Trophoblast cell (in vitro differentiated cells and primary cell): Measurements from ENCODE around the gene PKLR.

Experiments used
- DNase-seq, 2 donors: peaks; one replicate each; pipeline ENCODE4 v3.0.0-alpha.2; 2016
- H2AFZ ChIP-seq: 2 replicates; pipeline ENCODE4 v1.6.1; 2013; ENCODE audit warnings: low read length, moderate library complexity, mild to moderate bottlenecking; ENCODE audit not compliant: insufficient read depth, poor library complexity
- H2AK5ac ChIP-seq: 2 replicates; pipeline ENCODE4 v1.6.1; 2013; ENCODE audit warnings: mild to moderate bottlenecking, low read length
- H2BK120ac ChIP-seq: 2 replicates; pipeline ENCODE4 v1.6.1; 2013; ENCODE audit warnings: low read length, mild to moderate bottlenecking, moderate library complexity; ENCODE audit not compliant: insufficient read depth, poor library complexity
- H2BK12ac ChIP-seq: 2 replicates; pipeline ENCODE4 v1.6.1; 2013; ENCODE audit warnings: mild to moderate bottlenecking, low read length, moderate library complexity
- H2BK5ac ChIP-seq: 2 replicates; pipeline ENCODE4 v1.6.1; 2013; ENCODE audit warnings: low read length, low read depth, moderate library complexity, mild to moderate bottlenecking; ENCODE audit not compliant: poor library complexity
- H3K14ac ChIP-seq: 2 replicates; pipeline ENCODE4 v1.6.1; 2013; ENCODE audit warnings: mild to moderate bottlenecking, low read length
- H3K18ac ChIP-seq: 2 replicates; pipeline ENCODE4 v1.6.1; 2013; ENCODE audit warnings: mild to moderate bottlenecking, low read length
- H3K23ac ChIP-seq: 2 replicates; pipeline ENCODE4 v1.6.1; 2013; ENCODE audit warnings: low read length
- H3K27ac ChIP-seq: 2 replicates; pipeline ENCODE4 v1.5.1; 2013; ENCODE audit warnings: low read depth, mild to moderate bottlenecking, inconsistent platforms, low read length, moderate library complexity
- H3K27me3 ChIP-seq: 2 replicates; pipeline ENCODE4 v1.6.1; 2013; ENCODE audit warnings: inconsistent platforms, mild to moderate bottlenecking, low read length, moderate library complexity; ENCODE audit not compliant: insufficient read depth
- H3K36me3 ChIP-seq, 2 experiments: 1 replicate in 1 of 2; 2 replicates in 1 of 2; pipeline ENCODE4 v1.6.1; 2013; ENCODE audit warnings: low read length in 2 of 2, mild to moderate bottlenecking in 2 of 2, moderate library complexity in 1 of 2; ENCODE audit not compliant: insufficient read depth in 2 of 2, control insufficient read depth in 1 of 2
- H3K4ac ChIP-seq: 2 replicates; pipeline ENCODE4 v1.6.1; 2013; ENCODE audit warnings: low read depth, mild to moderate bottlenecking, low read length, moderate library complexity
- H3K4me1 ChIP-seq, 2 experiments: 1 replicate in 1 of 2; 2 replicates in 1 of 2; pipeline ENCODE4 v1.6.1; 2013; ENCODE audit warnings: low read length in 2 of 2, mild to moderate bottlenecking in 2 of 2, moderate library complexity in 1 of 2; ENCODE audit not compliant: insufficient read depth in 2 of 2, control insufficient read depth in 1 of 2
- H3K4me2 ChIP-seq: 2 replicates; pipeline ENCODE4 v1.6.1; 2013; ENCODE audit warnings: inconsistent platforms, mild to moderate bottlenecking, low read length, moderate library complexity
- H3K4me3 ChIP-seq: 2 replicates; pipeline ENCODE4 v1.5.1; 2013; ENCODE audit warnings: mild to moderate bottlenecking, low read depth, low read length, inconsistent platforms
- H3K79me1 ChIP-seq: one replicate; pipeline ENCODE4 v1.6.1; 2013; ENCODE audit warnings: low read length
- H3K79me2 ChIP-seq: 2 replicates; pipeline ENCODE4 v1.6.1; 2013; ENCODE audit warnings: low read length, mild to moderate bottlenecking; ENCODE audit not compliant: control insufficient read depth, insufficient read depth, poor library complexity
- H3K9ac ChIP-seq: 2 replicates; pipeline ENCODE4 v1.6.1; 2013; ENCODE audit warnings: mild to moderate bottlenecking, low read length
- H3K9me3 ChIP-seq: 2 replicates; pipeline ENCODE4 v1.6.1; 2013; ENCODE audit warnings: low read depth, mild to moderate bottlenecking, control low read depth, inconsistent platforms, low read length; ENCODE audit not compliant: insufficient read depth
- H4K12ac ChIP-seq: 2 replicates; pipeline ENCODE4 v1.6.1; 2013; ENCODE audit warnings: low read depth, mild to moderate bottlenecking, low read length, moderate library complexity
- H4K8ac ChIP-seq: 2 replicates; pipeline ENCODE4 v1.6.1; 2013; ENCODE audit warnings: low read depth, mild to moderate bottlenecking, low read length, moderate library complexity
- H4K91ac ChIP-seq: one replicate; pipeline ENCODE4 v1.6.1; 2013; ENCODE audit warnings: low read depth, mild to moderate bottlenecking, low read length, moderate library complexity
- WGBS: extraction: QIAGEN DNeasy Blood & Tissue Kit; methylation state at CpG from one replicate; pipeline ENCODE4 v1.1.7; 2013; ENCODE audit warnings: missing lambda C conversion rate; ENCODE audit not compliant: insufficient read length, insufficient coverage; ENCODE audit errors: extremely low coverage; 5-methylcytosine and 5-hydroxymethylcytosine counted together

Gene PKLR

GRCh38 chr1:155277902-155278688 lies 23.1 kb downstream of the PKLR start:
- peak overlapping the region; percentile 74 for H3K4me3 ChIP-seq
- H3K27me3 ChIP-seq = no peaks in the 10 kb centered on the region
- H2AFZ ChIP-seq = peak overlapping the region; percentile 38
- H4K12ac ChIP-seq = no peak overlapping the region
- peak overlapping the region; percentile 72 for H3K4me2 ChIP-seq
- H3K79me2 ChIP-seq = peaks cover 3% of the 10 kb centered on the region
- H3K23ac ChIP-seq = no peak overlapping the region
- peaks cover 13 to 15% of the 10 kb centered on the region in 2 experiments for H3K4me1 ChIP-seq
- no peak overlapping the region for H3K9ac ChIP-seq
- H3K14ac ChIP-seq = no peak overlapping the region
- H2BK5ac ChIP-seq = no peak overlapping the region
- H2AK5ac ChIP-seq = no peak overlapping the region
- no peak overlapping the region for H3K4ac ChIP-seq
- DNase-seq = peak; percentile 29 to 49
- no CpG with 5 or more reads among the region's 29 CpGs for WGBS
- no peak overlapping the region for H3K18ac ChIP-seq
- H4K91ac ChIP-seq = no peak overlapping the region
- H3K9me3 ChIP-seq = peaks cover 1% of the 10 kb centered on the region
- H3K27ac ChIP-seq = no peak overlapping the region
- peaks cover 2% of the 10 kb centered on the region in 2 experiments for H3K36me3 ChIP-seq
- peaks cover 8% of the 10 kb centered on the region for H3K79me1 ChIP-seq
- no peak overlapping the region for H2BK120ac ChIP-seq
- H2BK12ac ChIP-seq = no peak overlapping the region
- peak overlapping the region; percentile 51 for H4K8ac ChIP-seq

GRCh38 chr1:155277070-155277901 lies 24.0 kb downstream of the PKLR start, which contains the start of gene HCN3:
Gene HCN3 (plus strand): TSS chr1:155277463. CDS start chr1:155277591, 128 bp downstream.
- Histone ChIP-seq H2AK5ac (no peak within 1 kb of the TSS), H4K12ac (peak within 1 kb of the TSS; percentile 8), H4K91ac (no peak within 1 kb of the TSS), H3K79me2 (peaks cover 10% of the 10 kb centered on the region), H3K4ac (peak within 1 kb of the TSS; percentile 1), H3K4me3 (peak within 1 kb of the TSS; percentile 74), H2BK5ac (no peak within 1 kb of the TSS), H3K14ac (no peak within 1 kb of the TSS), H3K27ac (no peak within 1 kb of the TSS), H3K18ac (no peak within 1 kb of the TSS), H2AFZ (peak within 1 kb of the TSS; percentile 38), H3K36me3 (peaks cover 0 to under 1% of the 10 kb centered on the region in 2 experiments), H3K9me3 (peaks cover 1% of the 10 kb centered on the region), H3K79me1 (peaks cover 13% of the 10 kb centered on the region), H3K4me1 (peaks cover 13 to 18% of the 10 kb centered on the region in 2 experiments), H3K27me3 (no peaks in the 10 kb centered on the region), H3K23ac (no peak within 1 kb of the TSS), H2BK120ac (no peak within 1 kb of the TSS), H3K9ac (no peak within 1 kb of the TSS), H2BK12ac (no peak within 1 kb of the TSS), H3K4me2 (peak within 1 kb of the TSS; percentile 72), H4K8ac (peak within 1 kb of the TSS; percentile 51)
- peak; percentile 98 to 99 for DNase-seq
- WGBS = no CpG with 5 or more reads among the region's 68 CpGs

GRCh38 chr1:155273343-155274245 lies 27.6 kb downstream of the PKLR start, which contains the start of gene CLK2:
Gene CLK2 (minus strand): TSS chr1:155273504. CDS start chr1:155270977, 2,527 bp downstream.
- DNase-seq = peak; percentile 95 to 96
- Histone ChIP-seq H3K79me1 (peaks cover 13% of the 10 kb centered on the region), H3K36me3 (peaks cover 15 to 22% of the 10 kb centered on the region in 2 experiments), H3K9ac (peak within 1 kb of the TSS; percentile 93), H3K27ac (peak within 1 kb of the TSS; percentile 89), H4K12ac (peak within 1 kb of the TSS; percentile 83), H3K4me2 (peak within 1 kb of the TSS; percentile 90), H2BK120ac (peak within 1 kb of the TSS; percentile 67), H2BK5ac (peak within 1 kb of the TSS; percentile 70), H3K9me3 (no peaks in the 10 kb centered on the region), H3K4ac (peak within 1 kb of the TSS; percentile 89), H3K79me2 (peaks cover 10% of the 10 kb centered on the region), H4K8ac (peak within 1 kb of the TSS; percentile 83), H4K91ac (peak within 1 kb of the TSS; percentile 79), H3K14ac (peak within 1 kb of the TSS; percentile 87), H3K18ac (peak within 1 kb of the TSS; percentile 70), H2AFZ (peak within 1 kb of the TSS; percentile 53), H2BK12ac (no peak within 1 kb of the TSS), H3K4me1 (peaks cover 13 to 18% of the 10 kb centered on the region in 2 experiments), H3K23ac (peak within 1 kb of the TSS; percentile 52), H2AK5ac (no peak within 1 kb of the TSS), H3K27me3 (no peaks in the 10 kb centered on the region), H3K4me3 (peak within 1 kb of the TSS; percentile 89)
- no CpG with 5 or more reads among the region's 61 CpGs for WGBS
